Omental fat pad (tissue), 4 donors: ENCODE data around the gene PCDHGB3. TPM values are rescaled to one million over a fixed set of nuclear protein-coding genes. Genes with fewer than 3 reads are reported as not detected.

ENCODE experiments used
- ATAC-seq: fragments of 150-250 bp; one replicate; pipeline ENCODE4 v1.9.1; 2016; ENCODE audit warnings: mild to moderate bottlenecking, moderate library complexity; ENCODE audit not compliant: low FRiP score
- DNase-seq: peaks from one replicate; pipeline ENCODE4 v3.0.0-alpha.2; 2019; ENCODE audit warnings: low spot score
- CTCF ChIP-seq, 3 donors: fragments of 450-650 bp; IDR thresholded peaks; one replicate each; pipeline ENCODE4 v1.5.1; 2016 to 2017; ENCODE audit warnings: antibody characterized with exemption in 3 of 3, mild to moderate bottlenecking in 3 of 3, moderate library complexity in 2 of 3
- total RNA-seq, 4 donors: library from RNA; depleted of rRNA; stranded (reverse); fragments of >200 nt; gene quantifications; one replicate each; pipeline ENCODE4 v1.1.0, GENCODE V29; 2016

Gene PCDHGB3
- total RNA-seq, 4 donors from 2014 or later: 2.5 to 13.2 (median 3.9) TPM

GRCh38 chr5:141359790-141360426, 10.1 kb upstream of the PCDHGB3 start, which contains the start of gene PCDHGB2:
TSS of gene PCDHGB2 (plus strand) at chr5:141359994. CDS start at chr5:141360136, 142 bp downstream.
- DNase-seq (no peak), ATAC-seq (no peak)
- no peak for TF ChIP-seq CTCF (IDR thresholded peaks at IDR 0.05)

- ATAC-seq (no peak), DNase-seq (no peak)
- no peak for TF ChIP-seq CTCF (IDR thresholded peaks at IDR 0.05)
These were observed 9.4 kb upstream of the PCDHGB3 start for GRCh38 chr5:141360685-141361084.

- ATAC-seq (no peak), DNase-seq (no peak)
- TF ChIP-seq CTCF (IDR thresholded peaks at IDR 0.05): no peak
These were observed 7.3 kb upstream of the PCDHGB3 start for GRCh38 chr5:141362719-141363118.

GRCh38 chr5:141363952-141364660, 5.9 kb upstream of the PCDHGB3 start, which contains the start of gene PCDHGA5:
TSS of gene PCDHGA5 (plus strand) at chr5:141364162. CDS start at chr5:141364331, 169 bp downstream.
- ATAC-seq (no peak), DNase-seq (no peak)
- TF ChIP-seq CTCF (IDR thresholded peaks at IDR 0.05): no peak

- DNase-seq (no peak), ATAC-seq (no peak)
- TF ChIP-seq CTCF (IDR thresholded peaks at IDR 0.05): no peak
These were observed 3.8 kb upstream of the PCDHGB3 start for GRCh38 chr5:141366016-141366896.

- ATAC-seq (no peak), DNase-seq (no peak)
- no peak for TF ChIP-seq CTCF (IDR thresholded peaks at IDR 0.05)
These were observed 1.8 kb downstream of the PCDHGB3 start for GRCh38 chr5:141371572-141372475.
